SU-DHL-6 (cell line): ENCODE measurements around the gene GGPS1.

Experiments
- CTCF ChIP-seq: fragments of 200-600 bp; sonication (generic); IDR thresholded peaks from one replicate; pipeline ENCODE4 v1.5.1; 2017; ENCODE audit warnings: antibody characterized with exemption, mild to moderate bottlenecking, low read length, moderate library complexity; ENCODE audit not compliant: insufficient read depth, poor library complexity, severe bottlenecking
- EZH2phosphoT487 ChIP-seq: fragments of 200-600 bp; sonication (generic), shearing (Covaris generic); conservative IDR thresholded peaks from 2 replicates; pipeline ENCODE4 v1.6.1; 2018; ENCODE audit warnings: mild to moderate bottlenecking, antibody characterized with exemption, low read length, moderate library complexity, mixed read lengths

- TF ChIP-seq CTCF: no peak
- no peak for TF ChIP-seq EZH2phosphoT487
These were observed 1.4 kb upstream of the GGPS1 start for GRCh38 chr1:235326719-235327558.
